Neural cell (in vitro differentiated cells): ENCODE measurements around the gene KRT2. TPM values are rescaled to one million over a fixed set of nuclear protein-coding genes. Genes with fewer than 3 reads are reported as not detected.

Experiments used
- H2AFZ ChIP-seq: fragments of 200-600, 300-800 bp; sonication (generic), shearing (Covaris generic); 2 replicates; pipeline ENCODE4 v1.6.0; 2014; ENCODE audit warnings: low read depth, mild to moderate bottlenecking, antibody characterized with exemption, low read length, moderate library complexity
- H3F3A ChIP-seq: fragments of 200-600 bp; shearing (Covaris generic); 2 replicates; pipeline ENCODE4 v1.6.1; 2016; ENCODE audit warnings: mild to moderate bottlenecking, moderate library complexity, mixed read lengths, antibody characterized with exemption, low read length; ENCODE audit not compliant: insufficient read depth, poor library complexity, severe bottlenecking
- H3K27ac ChIP-seq: fragments of 200-600, 300-800 bp; sonication (generic), shearing (Covaris generic); 2 replicates; pipeline ENCODE4 v1.5.1; 2014; ENCODE audit warnings: mild to moderate bottlenecking, low read length, moderate library complexity
- H3K27me3 ChIP-seq: fragments of 300-800, 200-600 bp; sonication (generic), shearing (Covaris generic); 2 replicates; pipeline ENCODE4 v1.6.0; 2014; ENCODE audit warnings: mild to moderate bottlenecking, low read depth, low read length, moderate library complexity; ENCODE audit not compliant: insufficient read depth
- H3K36me3 ChIP-seq: fragments of 300-800, 200-600 bp; sonication (generic), shearing (Covaris generic); 2 replicates; pipeline ENCODE4 v1.5.1; 2014; ENCODE audit warnings: mild to moderate bottlenecking, antibody characterized with exemption, low read length, moderate library complexity; ENCODE audit not compliant: insufficient read depth
- H3K4me2 ChIP-seq: fragments of 300-800, 200-600 bp; sonication (generic), shearing (Covaris generic); 2 replicates; pipeline ENCODE4 v1.6.0; 2014; ENCODE audit warnings: mild to moderate bottlenecking, low read length
- H3K4me3 ChIP-seq: fragments of 300-800, 200-600 bp; sonication (generic), shearing (Covaris generic); 2 replicates; pipeline ENCODE4 v1.5.1; 2014; ENCODE audit warnings: mild to moderate bottlenecking, low read length, moderate library complexity
- H3K79me2 ChIP-seq: fragments of 200-600 bp; shearing (Covaris generic); replicated peaks from 2 replicates; pipeline ENCODE4 v1.6.0; 2014; ENCODE audit warnings: mild to moderate bottlenecking, low read length, moderate library complexity; ENCODE audit not compliant: insufficient read depth
- H3K9ac ChIP-seq: fragments of 300-800, 200-600 bp; sonication (generic), shearing (Covaris generic); 2 replicates; pipeline ENCODE4 v1.6.1; 2016; ENCODE audit warnings: mild to moderate bottlenecking, low read length, mixed read lengths
- H3K9me2 ChIP-seq: fragments of 200-600 bp; shearing (Covaris generic); 2 replicates; pipeline ENCODE4 v1.6.1; 2016; ENCODE audit warnings: mild to moderate bottlenecking, low read length, mixed read lengths; ENCODE audit not compliant: insufficient read depth
- H3K9me3 ChIP-seq: fragments of 200-600, 300-800 bp; sonication (generic), shearing (Covaris generic); 2 replicates; pipeline ENCODE4 v1.6.1; 2016; ENCODE audit warnings: mild to moderate bottlenecking, mixed run types, low read length, moderate library complexity, mixed read lengths
- H4K20me1 ChIP-seq: fragments of 200-600 bp; shearing (Covaris generic); 2 replicates; pipeline ENCODE4 v1.6.1; 2016; ENCODE audit warnings: mild to moderate bottlenecking, mixed run types; ENCODE audit not compliant: insufficient read depth
- CTCF ChIP-seq: fragments of 450-650 bp; IDR thresholded peaks from 2 replicates; pipeline ENCODE4 v1.5.1; 2014; ENCODE audit warnings: antibody characterized with exemption, mild to moderate bottlenecking, moderate library complexity; ENCODE audit not compliant: poor library complexity, severe bottlenecking
- EP300 ChIP-seq: fragments of 450-650 bp; conservative IDR thresholded peaks from 2 replicates; pipeline ENCODE4 v1.6.1; 2014; ENCODE audit warnings: antibody characterized with exemption, mild to moderate bottlenecking, moderate library complexity; ENCODE audit not compliant: poor library complexity, severe bottlenecking
- EZH2 ChIP-seq: fragments of 200-600, 300-800 bp; shearing (Covaris generic), sonication (generic); IDR thresholded peaks from 2 replicates; pipeline ENCODE4 v1.6.1; 2014; ENCODE audit warnings: antibody characterized with exemption, low read length, borderline replicate concordance, mild to moderate bottlenecking; ENCODE audit not compliant: insufficient read depth, poor library complexity, severe bottlenecking
- MXI1 ChIP-seq: fragments of 450-650 bp; conservative IDR thresholded peaks from 2 replicates; pipeline ENCODE4 v1.6.1; 2014; ENCODE audit warnings: antibody characterized with exemption, mild to moderate bottlenecking; ENCODE audit not compliant: poor library complexity, severe bottlenecking
- POLR2AphosphoS5 ChIP-seq: IDR thresholded peaks from 2 replicates; pipeline ENCODE4 v1.6.1; 2012
- RAD21 ChIP-seq: fragments of 450-650 bp; conservative IDR thresholded peaks from 2 replicates; pipeline ENCODE4 v1.6.1; 2014; ENCODE audit warnings: antibody characterized with exemption, mild to moderate bottlenecking, moderate library complexity
- SMC3 ChIP-seq: fragments of 450-650 bp; conservative IDR thresholded peaks from 2 replicates; pipeline ENCODE4 v1.6.1; 2014; ENCODE audit warnings: antibody characterized with exemption, mild to moderate bottlenecking, moderate library complexity; ENCODE audit not compliant: poor library complexity
- TAF1 ChIP-seq: IDR thresholded peaks from 2 replicates; pipeline ENCODE4 v1.6.1; 2012; ENCODE audit warnings: low read depth
- polyA plus RNA-seq: library from polyadenylated mRNA; depleted of rRNA; stranded (reverse); fragments of >200 nt; gene quantifications from 2 replicates; pipeline ENCODE4 v1.2.3, GENCODE V29; 2014
- TF ChIP-seq, protein P1 (sequence below): IDR thresholded peaks from 2 replicates; pipeline ENCODE4 v1.6.1; 2012; ENCODE audit warnings: borderline replicate concordance

The KRT2 gene
- polyA plus RNA-seq, 1 donor from 2014 or later: not detected

- Histone ChIP-seq H3K9ac (no peak overlapping the region), H3K9me2 (no peaks in the 10 kb centered on the region), H3F3A (no peaks in the 10 kb centered on the region), H3K4me3 (no peak overlapping the region), H2AFZ (no peak overlapping the region), H3K4me2 (no peak overlapping the region), H4K20me1 (no peaks in the 10 kb centered on the region), H3K36me3 (no peaks in the 10 kb centered on the region), H3K27ac (no peak overlapping the region), H3K27me3 (no peaks in the 10 kb centered on the region), H3K79me2 (no peaks in the 10 kb centered on the region), H3K9me3 (no peaks in the 10 kb centered on the region)
- TF ChIP-seq POLR2AphosphoS5: no peak
- no peak for TF ChIP-seq TAF1
- TF ChIP-seq SMC3: no peak
- no peak for TF ChIP-seq EZH2
- TF ChIP-seq, protein P1, sequence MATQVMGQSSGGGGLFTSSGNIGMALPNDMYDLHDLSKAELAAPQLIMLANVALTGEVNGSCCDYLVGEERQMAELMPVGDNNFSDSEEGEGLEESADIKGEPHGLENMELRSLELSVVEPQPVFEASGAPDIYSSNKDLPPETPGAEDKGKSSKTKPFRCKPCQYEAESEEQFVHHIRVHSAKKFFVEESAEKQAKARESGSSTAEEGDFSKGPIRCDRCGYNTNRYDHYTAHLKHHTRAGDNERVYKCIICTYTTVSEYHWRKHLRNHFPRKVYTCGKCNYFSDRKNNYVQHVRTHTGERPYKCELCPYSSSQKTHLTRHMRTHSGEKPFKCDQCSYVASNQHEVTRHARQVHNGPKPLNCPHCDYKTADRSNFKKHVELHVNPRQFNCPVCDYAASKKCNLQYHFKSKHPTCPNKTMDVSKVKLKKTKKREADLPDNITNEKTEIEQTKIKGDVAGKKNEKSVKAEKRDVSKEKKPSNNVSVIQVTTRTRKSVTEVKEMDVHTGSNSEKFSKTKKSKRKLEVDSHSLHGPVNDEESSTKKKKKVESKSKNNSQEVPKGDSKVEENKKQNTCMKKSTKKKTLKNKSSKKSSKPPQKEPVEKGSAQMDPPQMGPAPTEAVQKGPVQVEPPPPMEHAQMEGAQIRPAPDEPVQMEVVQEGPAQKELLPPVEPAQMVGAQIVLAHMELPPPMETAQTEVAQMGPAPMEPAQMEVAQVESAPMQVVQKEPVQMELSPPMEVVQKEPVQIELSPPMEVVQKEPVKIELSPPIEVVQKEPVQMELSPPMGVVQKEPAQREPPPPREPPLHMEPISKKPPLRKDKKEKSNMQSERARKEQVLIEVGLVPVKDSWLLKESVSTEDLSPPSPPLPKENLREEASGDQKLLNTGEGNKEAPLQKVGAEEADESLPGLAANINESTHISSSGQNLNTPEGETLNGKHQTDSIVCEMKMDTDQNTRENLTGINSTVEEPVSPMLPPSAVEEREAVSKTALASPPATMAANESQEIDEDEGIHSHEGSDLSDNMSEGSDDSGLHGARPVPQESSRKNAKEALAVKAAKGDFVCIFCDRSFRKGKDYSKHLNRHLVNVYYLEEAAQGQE: no peak
- TF ChIP-seq CTCF: no peak
- TF ChIP-seq RAD21: no peak
- no peak for TF ChIP-seq MXI1
- no peak for TF ChIP-seq EP300
Observed at GRCh38 chr12:52659395-52659794, 7.4 kb upstream of the KRT2 start.

DNA sequence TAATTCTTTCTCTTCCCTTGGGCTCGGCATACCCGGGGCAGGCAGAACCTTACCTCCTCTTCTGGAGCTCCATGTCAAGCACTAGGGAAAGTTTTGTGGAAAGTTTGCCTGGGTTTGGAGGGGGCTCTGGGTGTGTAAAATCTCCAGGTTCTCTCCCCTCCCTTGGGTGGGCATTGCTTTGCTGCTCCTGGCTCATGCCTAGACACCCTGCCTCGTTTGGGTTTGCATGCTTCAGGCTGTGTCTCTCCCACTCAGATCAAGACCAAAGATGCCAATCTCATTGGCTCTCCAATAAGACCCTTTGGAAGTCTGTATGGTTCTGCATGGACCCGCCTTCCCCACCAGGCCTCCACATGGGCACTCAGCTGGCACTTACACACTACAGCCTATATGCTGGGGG lies 6.2 kb upstream of the KRT2 start:
- no peak overlapping the region for H3K9ac ChIP-seq
- H3K9me3 ChIP-seq: no peaks in the 10 kb centered on the region
- no peak overlapping the region for H2AFZ ChIP-seq
- H3K27ac ChIP-seq: no peak overlapping the region
- no peaks in the 10 kb centered on the region for H3F3A ChIP-seq
- H3K4me3 ChIP-seq: no peak overlapping the region
- TF ChIP-seq EP300: no peak
- TF ChIP-seq MXI1: no peak
- TF ChIP-seq TAF1: no peak
- no peak for TF ChIP-seq EZH2
- no peak for TF ChIP-seq RAD21
- TF ChIP-seq CTCF: no peak
- TF ChIP-seq SMC3: no peak
- TF ChIP-seq, protein P1: no peak
- TF ChIP-seq POLR2AphosphoS5: no peak
- H3K9me2 ChIP-seq: no peaks in the 10 kb centered on the region
- H3K4me2 ChIP-seq: no peak overlapping the region
- H3K27me3 ChIP-seq: no peaks in the 10 kb centered on the region
- H3K36me3 ChIP-seq: no peaks in the 10 kb centered on the region
- no peaks in the 10 kb centered on the region for H3K79me2 ChIP-seq
- H4K20me1 ChIP-seq: no peaks in the 10 kb centered on the region
